Prostate gland (tissue), 2 donors: ENCODE measurements around the gene RETN. TPM values are rescaled to one million over a fixed set of nuclear protein-coding genes. Genes with fewer than 3 reads are reported as not detected.

Source experiments
- DNase-seq: peaks from one replicate; pipeline ENCODE4 v3.0.0-alpha.2; 2019; ENCODE audit warnings: low spot score
- H3K27ac ChIP-seq, 2 donors: fragments of 200-600 bp; sonication (generic); 2 replicates each; pipeline ENCODE4 v1.5.1; 2017 to 2019
- H3K27me3 ChIP-seq: fragments of 200-600 bp; sonication (generic); replicated peaks from 2 replicates; pipeline ENCODE4 v1.5.1; 2019; ENCODE audit not compliant: insufficient read depth
- H3K36me3 ChIP-seq, 2 donors: fragments of 200-600 bp; sonication (generic); 1 replicate in 1 of 2; 2 replicates in 1 of 2; pipeline versions ENCODE4 v1.5.1 to v1.8.1; 2017 to 2019
- H3K4me1 ChIP-seq: fragments of 200-600 bp; sonication (generic); replicated peaks from 2 replicates; pipeline ENCODE4 v1.5.1; 2019
- H3K4me3 ChIP-seq, 2 donors: fragments of 200-600 bp; sonication (generic); 2 replicates each; pipeline ENCODE4 v1.5.1; 2017 to 2019
- H3K9me3 ChIP-seq: fragments of 200-600 bp; sonication (generic); 2 replicates; pipeline ENCODE4 v1.5.1; 2017
- POLR2A ChIP-seq: fragments of 450-650 bp; IDR thresholded peaks from one replicate; pipeline ENCODE4 v1.6.1; 2016; ENCODE audit warnings: antibody characterized with exemption, mild to moderate bottlenecking
- POLR2AphosphoS5 ChIP-seq: sonication (generic); formaldehyde crosslinking; IDR thresholded peaks from one replicate; pipeline ENCODE4 v1.6.1; 2017; ENCODE audit warnings: antibody characterized with exemption
- WGBS: methylation state at CpG from one replicate; pipeline ENCODE4 v1.1.5; 2018; 5-methylcytosine and 5-hydroxymethylcytosine counted together
- intact Hi-C: fragments of 100-400 bp; cut with DNase I; formaldehyde crosslinking; loops from one replicate; pipeline ENCODE4 v1.14.2; 2022
- total RNA-seq, 2 donors: library from RNA; depleted of rRNA; stranded (reverse); fragments of >200 nt; gene quantifications; one replicate each; pipeline ENCODE4 v1.1.0, GENCODE V29; 2016
- TF ChIP-seq, protein P1 (sequence below), 4 experiments: fragments of 200-600 bp in 2 of 4; fragments of 450-650 bp in 2 of 4; sonication (generic) in 2 of 4; IDR thresholded peaks; 1 replicate in 3 of 4; 2 replicates in 1 of 4; pipeline ENCODE4 v1.5.1; 2016 to 2019; ENCODE audit warnings: antibody characterized with exemption in 4 of 4, mild to moderate bottlenecking in 2 of 4, moderate library complexity in 2 of 4

Gene RETN
- total RNA-seq, 2 donors from 2014 or later = not detected

DNA sequence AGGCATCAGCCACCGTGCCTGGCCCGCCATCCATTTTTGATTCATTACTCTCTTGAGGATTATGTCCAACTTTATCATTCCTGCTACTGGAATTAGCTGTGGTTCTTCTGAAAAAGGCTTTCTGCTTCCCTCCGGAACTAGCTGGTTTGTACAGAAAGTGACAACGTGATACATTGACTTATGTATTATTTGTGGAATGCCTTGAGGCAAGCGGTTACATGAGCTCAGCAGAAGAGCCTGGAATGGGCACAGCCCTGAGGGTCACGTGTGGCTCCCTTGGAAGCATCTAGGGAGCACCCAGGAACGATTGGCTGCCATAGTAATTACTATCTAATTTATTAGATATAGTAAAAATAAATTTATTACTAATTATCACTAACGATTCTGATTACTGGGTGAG is 14.4 kb upstream of the RETN start:
- H3K27ac ChIP-seq = no peak overlapping the region

DNA sequence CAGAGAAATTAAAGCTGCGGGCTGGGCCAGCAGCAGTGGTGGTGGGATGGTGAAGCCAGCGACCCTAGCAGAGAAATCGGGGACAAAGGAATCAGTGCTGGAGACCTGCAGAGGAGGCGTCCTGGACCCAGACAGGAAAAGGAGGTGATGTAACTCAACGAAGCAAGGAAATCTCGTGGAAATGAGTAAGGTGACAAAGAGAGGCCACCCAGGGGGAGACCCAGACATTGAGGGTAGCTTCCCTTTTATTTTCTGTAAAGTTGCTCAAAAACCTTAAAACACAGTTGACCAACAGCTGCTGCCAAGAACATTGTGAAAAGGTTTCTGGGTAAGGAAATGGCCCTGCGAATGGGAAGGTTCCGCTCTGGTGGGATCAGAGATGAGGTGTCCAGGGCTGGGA is 13.3 kb upstream of the RETN start:
- no peaks in the 10 kb centered on the region for H3K4me1 ChIP-seq
- H3K27ac ChIP-seq = no peak overlapping the region
- no peaks in the 10 kb centered on the region for H3K36me3 ChIP-seq
- 73% methylated on average over 8 of the region's 8 CpGs for WGBS
- no peaks in the 10 kb centered on the region for H3K27me3 ChIP-seq
- intact Hi-C loops = loop anchor here (10.0 kb wide), 1 partner anchor 139 kb away; no protein-coding TSS in a partner anchor
- H3K4me3 ChIP-seq = no peak overlapping the region
- no peaks in the 10 kb centered on the region for H3K9me3 ChIP-seq
- DNase-seq = no peak
- TF ChIP-seq, protein P1, sequence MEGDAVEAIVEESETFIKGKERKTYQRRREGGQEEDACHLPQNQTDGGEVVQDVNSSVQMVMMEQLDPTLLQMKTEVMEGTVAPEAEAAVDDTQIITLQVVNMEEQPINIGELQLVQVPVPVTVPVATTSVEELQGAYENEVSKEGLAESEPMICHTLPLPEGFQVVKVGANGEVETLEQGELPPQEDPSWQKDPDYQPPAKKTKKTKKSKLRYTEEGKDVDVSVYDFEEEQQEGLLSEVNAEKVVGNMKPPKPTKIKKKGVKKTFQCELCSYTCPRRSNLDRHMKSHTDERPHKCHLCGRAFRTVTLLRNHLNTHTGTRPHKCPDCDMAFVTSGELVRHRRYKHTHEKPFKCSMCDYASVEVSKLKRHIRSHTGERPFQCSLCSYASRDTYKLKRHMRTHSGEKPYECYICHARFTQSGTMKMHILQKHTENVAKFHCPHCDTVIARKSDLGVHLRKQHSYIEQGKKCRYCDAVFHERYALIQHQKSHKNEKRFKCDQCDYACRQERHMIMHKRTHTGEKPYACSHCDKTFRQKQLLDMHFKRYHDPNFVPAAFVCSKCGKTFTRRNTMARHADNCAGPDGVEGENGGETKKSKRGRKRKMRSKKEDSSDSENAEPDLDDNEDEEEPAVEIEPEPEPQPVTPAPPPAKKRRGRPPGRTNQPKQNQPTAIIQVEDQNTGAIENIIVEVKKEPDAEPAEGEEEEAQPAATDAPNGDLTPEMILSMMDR (IDR thresholded peaks at IDR 0.05) = no peak
- TF ChIP-seq POLR2AphosphoS5 = no peak
- no peak for TF ChIP-seq POLR2A

More for the DNA sequence above, 14.4 kb upstream of the RETN start:
- Histone ChIP-seq H3K4me1 (no peaks in the 10 kb centered on the region), H3K4me3 (no peak overlapping the region), H3K27me3 (no peaks in the 10 kb centered on the region), H3K9me3 (no peaks in the 10 kb centered on the region), H3K36me3 (no peaks in the 10 kb centered on the region)
- intact Hi-C loops = loop anchor here (10.0 kb wide), 1 partner anchor 140 kb away; no protein-coding TSS in a partner anchor
- WGBS = 44% methylated on average over 8 of the region's 8 CpGs
- TF ChIP-seq, protein P1 (IDR thresholded peaks at IDR 0.05) = no peak
- no peak for TF ChIP-seq POLR2A
- DNase-seq = no peak

DNA sequence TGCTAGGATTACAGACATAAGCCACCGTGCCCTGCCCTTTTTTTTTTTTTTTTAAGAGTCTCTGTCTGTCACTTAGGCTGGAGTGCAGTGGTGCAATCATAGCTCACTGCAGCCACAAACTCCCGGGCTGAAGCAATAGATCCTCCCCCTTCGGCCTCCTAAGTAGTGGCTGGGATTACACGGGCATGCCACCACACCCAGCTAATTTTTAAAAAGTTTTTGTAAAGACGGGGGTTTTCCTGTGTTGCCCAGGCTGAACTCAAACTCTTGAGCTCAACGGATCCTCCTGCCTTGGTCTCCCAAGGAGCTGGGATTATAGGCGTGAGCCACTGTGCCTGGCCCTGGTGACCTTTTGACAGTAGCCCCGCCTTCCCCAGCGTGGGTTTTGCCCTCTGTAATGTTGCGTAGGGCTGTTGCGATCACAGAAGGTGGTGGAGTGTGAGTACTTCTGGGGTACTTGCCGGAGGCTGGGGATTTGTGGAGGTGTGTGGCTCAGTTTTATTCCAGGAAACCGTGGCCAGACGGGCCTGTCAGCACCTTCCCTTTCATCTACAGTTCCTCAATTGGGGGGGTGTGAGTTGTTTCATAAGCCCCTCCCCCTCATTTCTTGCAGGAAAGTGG is 11.6 kb upstream of the RETN start:
- no peak overlapping the region for H3K4me3 ChIP-seq
- intact Hi-C loops = loop anchor here (10.0 kb wide), 1 partner anchor 138 kb away; no protein-coding TSS in a partner anchor
- H3K9me3 ChIP-seq = no peaks in the 10 kb centered on the region
- no peak for TF ChIP-seq POLR2A
- TF ChIP-seq, protein P1 (IDR thresholded peaks at IDR 0.05) = no peak
- TF ChIP-seq POLR2AphosphoS5 = no peak
- no peaks in the 10 kb centered on the region for H3K27me3 ChIP-seq
- DNase-seq = no peak
- H3K4me1 ChIP-seq = no peaks in the 10 kb centered on the region
- no peaks in the 10 kb centered on the region for H3K36me3 ChIP-seq
- WGBS = 48% methylated on average over 14 of the region's 14 CpGs
- no peak overlapping the region for H3K27ac ChIP-seq

GRCh38 chr19:7658219-7658686 is 10.6 kb upstream of the RETN start:
- TF ChIP-seq, protein P1 (IDR thresholded peaks at IDR 0.05) = no peak
- TF ChIP-seq POLR2A (no peak), POLR2AphosphoS5 (no peak)
- intact Hi-C loops = loop anchor here (10.0 kb wide), 1 partner anchor 137 kb away; no protein-coding TSS in a partner anchor
- 30% methylated on average over 9 of the region's 9 CpGs for WGBS
- H3K4me3 ChIP-seq = no peak overlapping the region
- no peaks in the 10 kb centered on the region for H3K9me3 ChIP-seq
- no peak overlapping the region for H3K27ac ChIP-seq
- no peaks in the 10 kb centered on the region for H3K27me3 ChIP-seq
- DNase-seq = no peak
- H3K36me3 ChIP-seq = no peaks in the 10 kb centered on the region
- no peaks in the 10 kb centered on the region for H3K4me1 ChIP-seq
